HK-2 (cell line): ENCODE data around the gene INO80D.
"Not testable (repeated sequence)": the region's sequence is repeated elsewhere in the genome, so short reads cannot be mapped to it uniquely, and the experiment has no call there.

Experiments used
- DNase-seq: peaks from one replicate; pipeline ENCODE4 v3.0.0-alpha.2; 2018; ENCODE audit not compliant: unreplicated experiment

Gene INO80D

GRCh38 chr2:205978728-205979127 lies 107.2 kb downstream of the INO80D start:
- not testable (repeated sequence) for DNase-seq

GRCh38 chr2:205977699-205978098 lies 108.3 kb downstream of the INO80D start:
- DNase-seq: not testable (repeated sequence)

GRCh38 chr2:205976934-205977659 lies 108.9 kb downstream of the INO80D start:
- DNase-seq: not testable (repeated sequence)

- no peak for DNase-seq
Measured at GRCh38 chr2:205976120-205976814, 109.7 kb downstream of the INO80D start.

GRCh38 chr2:205975082-205975949 lies 110.7 kb downstream of the INO80D start:
- peak; percentile 6 for DNase-seq

- no peak for DNase-seq
Measured at GRCh38 chr2:205972113-205972512, 113.9 kb downstream of the INO80D start.

GRCh38 chr2:205970348-205970747 lies 115.6 kb downstream of the INO80D start:
- no peak for DNase-seq

- DNase-seq: no peak
Measured at GRCh38 chr2:205969584-205969983, 116.4 kb downstream of the INO80D start.

GRCh38 chr2:205967391-205968075 lies 118.4 kb downstream of the INO80D start:
- no peak for DNase-seq

- no peak for DNase-seq
Measured at GRCh38 chr2:205965707-205966106, 120.3 kb downstream of the INO80D start.

GRCh38 chr2:205964111-205964761 lies 121.7 kb downstream of the INO80D start:
- no peak for DNase-seq

- DNase-seq: no peak
Measured at GRCh38 chr2:205959521-205959920, 126.5 kb downstream of the INO80D start.

GRCh38 chr2:205957452-205958154 lies 128.4 kb downstream of the INO80D start:
- DNase-seq: no peak

GRCh38 chr2:205954707-205955106 lies 131.3 kb downstream of the INO80D start:
- DNase-seq: no peak

GRCh38 chr2:205952282-205952681 lies 133.7 kb downstream of the INO80D start:
- DNase-seq: no peak

- no peak for DNase-seq
Measured at GRCh38 chr2:205948883-205949282, 137.1 kb downstream of the INO80D start.

GRCh38 chr2:205948496-205948837 lies 137.5 kb downstream of the INO80D start:
- no peak for DNase-seq

GRCh38 chr2:205947621-205948495 lies 138.1 kb downstream of the INO80D start:
- DNase-seq: peak; percentile 61

- DNase-seq: no peak
Measured at GRCh38 chr2:205946226-205946625, 139.7 kb downstream of the INO80D start.
